Thyroid gland (tissue), 4 donors: Measurements from ENCODE around the gene SEMA6A.

Experiments used
- CTCF ChIP-seq, 6 experiments: fragments of 200-600 bp in 3 of 6; fragments of 450-650 bp in 3 of 6; sonication (generic) in 3 of 6; IDR thresholded peaks; one replicate each; pipeline ENCODE4 v1.5.1; 2016 to 2019; ENCODE audit warnings: antibody characterized with exemption in 6 of 6, mild to moderate bottlenecking in 2 of 6, inconsistent platforms in 1 of 6, moderate library complexity in 1 of 6
- POLR2A ChIP-seq, 2 donors: fragments of 450-650 bp; IDR thresholded peaks; one replicate each; pipeline ENCODE4 v1.6.1; 2017; ENCODE audit warnings: antibody characterized with exemption in 2 of 2, mild to moderate bottlenecking in 2 of 2, moderate library complexity in 1 of 2

- TF ChIP-seq CTCF (IDR thresholded peaks at IDR 0.05) = no peak
- no peak for TF ChIP-seq POLR2A (IDR thresholded peaks at IDR 0.05)
These were observed 100.9 kb downstream of the SEMA6A start for GRCh38 chr5:116473706-116474105.
